Loucy (cell line): ENCODE measurements around the gene SLC25A41.

Experiments used
- H2AFZ ChIP-seq: fragments of 200-600 bp; sonication (generic); 2 replicates; pipeline ENCODE4 v1.6.0; 2016; ENCODE audit warnings: antibody characterized with exemption, mild to moderate bottlenecking, low read length, moderate library complexity
- H3F3A ChIP-seq: fragments of 200-600 bp; 2 replicates; pipeline ENCODE4 v1.6.0; 2016; ENCODE audit warnings: antibody characterized with exemption, low read depth, mild to moderate bottlenecking
- H3K27me3 ChIP-seq: fragments of 200-600 bp; sonication (generic); 2 replicates; pipeline ENCODE4 v1.6.1; 2014; ENCODE audit warnings: low read length, mild to moderate bottlenecking; ENCODE audit not compliant: insufficient read depth, poor library complexity, severe bottlenecking
- H3K36me3 ChIP-seq: fragments of 200-600 bp; sonication (generic); 2 replicates; pipeline ENCODE4 v1.6.1; 2016; ENCODE audit warnings: low read length; ENCODE audit not compliant: insufficient read depth
- H3K4me1 ChIP-seq: fragments of 200-600 bp; sonication (generic); 2 replicates; pipeline ENCODE4 v1.5.1; 2014; ENCODE audit warnings: low read length, mild to moderate bottlenecking; ENCODE audit not compliant: insufficient read depth, poor library complexity, severe bottlenecking
- H3K4me2 ChIP-seq: fragments of 200-600 bp; sonication (generic); 2 replicates; pipeline ENCODE4 v1.6.0; 2014; ENCODE audit warnings: antibody characterized with exemption, low read length, low read depth, mild to moderate bottlenecking; ENCODE audit not compliant: poor library complexity, severe bottlenecking
- H3K4me3 ChIP-seq: fragments of 200-600 bp; sonication (generic); 2 replicates; pipeline ENCODE4 v1.5.1; 2014; ENCODE audit warnings: low read length, mild to moderate bottlenecking, mixed read lengths; ENCODE audit not compliant: poor library complexity, severe bottlenecking
- H3K79me2 ChIP-seq: fragments of 200-600 bp; sonication (generic); 2 replicates; pipeline ENCODE4 v1.6.1; 2014; ENCODE audit warnings: low read length; ENCODE audit not compliant: insufficient read depth
- H3K9ac ChIP-seq: fragments of 200-600 bp; sonication (generic); 2 replicates; pipeline ENCODE4 v1.6.0; 2014; ENCODE audit warnings: mild to moderate bottlenecking, low read depth, low read length, moderate library complexity; ENCODE audit not compliant: poor library complexity, severe bottlenecking
- H3K9me2 ChIP-seq: fragments of 200-600 bp; sonication (generic); replicated peaks from 2 replicates; pipeline ENCODE4 v1.6.1; 2016; ENCODE audit warnings: low read depth, low read length, mixed read lengths
- H3K9me3 ChIP-seq: fragments of 200-600 bp; sonication (generic); 2 replicates; pipeline ENCODE4 v1.6.1; 2014; ENCODE audit warnings: mild to moderate bottlenecking, antibody characterized with exemption, low read length, low read depth; ENCODE audit not compliant: insufficient read depth
- H4K20me1 ChIP-seq: fragments of 200-600 bp; sonication (generic); 2 replicates; pipeline ENCODE4 v1.6.0; 2014; ENCODE audit warnings: antibody characterized with exemption, low read length, mild to moderate bottlenecking; ENCODE audit not compliant: insufficient read depth, poor library complexity, severe bottlenecking
- CTCF ChIP-seq: fragments of 200-600 bp; sonication (generic); conservative IDR thresholded peaks from 2 replicates; pipeline ENCODE4 v1.5.1; 2014; ENCODE audit warnings: mild to moderate bottlenecking, antibody characterized with exemption, low read length
- EZH2phosphoT487 ChIP-seq: fragments of 200-600 bp; IDR thresholded peaks from 2 replicates; pipeline ENCODE4 v1.6.1; 2018; ENCODE audit warnings: antibody characterized with exemption, mild to moderate bottlenecking, moderate library complexity, borderline replicate concordance

SLC25A41 gene

GRCh38 chr19:6387372-6387771, 46.2 kb downstream of the SLC25A41 start:
- H3K9me2 ChIP-seq, result no peaks in the 10 kb centered on the region
- TF ChIP-seq CTCF, result no peak
- no peak for TF ChIP-seq EZH2phosphoT487

GRCh38 chr19:6384381-6384780, 49.2 kb downstream of the SLC25A41 start:
- Histone ChIP-seq H3K4me2 (no peak overlapping the region), H3K4me1 (no peaks in the 10 kb centered on the region), H2AFZ (no peak overlapping the region), H3K79me2 (peaks cover 5% of the 10 kb centered on the region; the same call in 1 of the 2 replicates), H3F3A (no peaks in the 10 kb centered on the region), H3K9me2 (no peaks in the 10 kb centered on the region), H3K36me3 (peaks cover 56% of the 10 kb centered on the region; the same call in 1 of the 2 replicates), H4K20me1 (no peaks in the 10 kb centered on the region), H3K9me3 (no peaks in the 10 kb centered on the region), H3K27me3 (no peaks in the 10 kb centered on the region), H3K4me3 (no peak overlapping the region), H3K9ac (no peak overlapping the region)
- no peak for TF ChIP-seq EZH2phosphoT487
- no peak for TF ChIP-seq CTCF

More at GRCh38 chr19:6387372-6387771, 46.2 kb downstream of the SLC25A41 start:
- Histone ChIP-seq H3K79me2 (peaks cover 24% of the 10 kb centered on the region), H3K4me3 (no peak overlapping the region), H3K4me2 (no peak overlapping the region), H4K20me1 (no peaks in the 10 kb centered on the region), H3K9me3 (no peaks in the 10 kb centered on the region), H3K27me3 (no peaks in the 10 kb centered on the region), H2AFZ (no peak overlapping the region), H3K36me3 (peaks cover 29% of the 10 kb centered on the region; the same call in 1 of the 2 replicates), H3F3A (no peaks in the 10 kb centered on the region), H3K4me1 (peaks cover 6% of the 10 kb centered on the region), H3K9ac (no peak overlapping the region)

- H3K79me2 ChIP-seq, result peaks cover 1% of the 10 kb centered on the region; the same call in 1 of the 2 replicates
- no peaks in the 10 kb centered on the region for H4K20me1 ChIP-seq
- no peaks in the 10 kb centered on the region for H3K4me1 ChIP-seq
- H3F3A ChIP-seq, result no peaks in the 10 kb centered on the region
- H3K36me3 ChIP-seq, result peaks cover 53% of the 10 kb centered on the region; the same call in 1 of the 2 replicates
- H2AFZ ChIP-seq, result no peak overlapping the region
- H3K9ac ChIP-seq, result no peak overlapping the region
- no peaks in the 10 kb centered on the region for H3K9me2 ChIP-seq
- no peaks in the 10 kb centered on the region for H3K27me3 ChIP-seq
- H3K4me2 ChIP-seq, result no peak overlapping the region
- no peaks in the 10 kb centered on the region for H3K9me3 ChIP-seq
- no peak for TF ChIP-seq CTCF
- no peak for TF ChIP-seq EZH2phosphoT487
- H3K4me3 ChIP-seq, result no peak overlapping the region
These were observed 50.4 kb downstream of the SLC25A41 start for GRCh38 chr19:6383188-6383587.
